ENCODE data around the gene ATRN. TPM values are rescaled to one million over a fixed set of nuclear protein-coding genes. Genes with fewer than 3 reads are reported as not detected.
A peak's percentile ranks its signal among the peaks of the same experiment; 100 is the strongest.

Gene ATRN
- total and polyA plus RNA-seq, 2 of the 8 experiments (the other 6 are each of a cell fraction or from before 2014, with no cell fraction given): 12.0 to 17.4 TPM

- Histone ChIP-seq H3K4ac (replicated peaks; ENCODE audit: insufficient read length, low read depth, low read length) (no peak overlapping the region), H3K4me2 (ENCODE audit: insufficient read depth in 1 of 2, low read depth in 2 of 2, low read length in 2 of 2) (no peak overlapping the region), H3K23ac (ENCODE audit: insufficient read length) (no peak overlapping the region), H3K79me1 (ENCODE audit: low read depth, low read length) (no peaks in the 10 kb centered on the region), H2BK15ac (ENCODE audit: low read length) (no peak overlapping the region), H3K27me3 (replicated peaks in 1 of 4; ENCODE audit: control insufficient read depth in 3 of 4, extremely low read depth in 1 of 4, insufficient read depth in 3 of 4, low read length in 3 of 4) (no peaks in the 10 kb centered on the region; a peak in 1 of 7 replicates), H4K20me1 (replicated peaks in 1 of 2; ENCODE audit: control insufficient read depth in 1 of 2, insufficient read depth in 2 of 2, low read length in 2 of 2) (no peaks in the 10 kb centered on the region), H2BK5ac (ENCODE audit: low read depth, low read length) (no peak overlapping the region), H3K23me2 (ENCODE audit: low read depth, low read length) (no peaks in the 10 kb centered on the region), H4K8ac (ENCODE audit: extremely low read depth, insufficient read depth, low read length) (no peak overlapping the region), H3K4me3 (ENCODE audit: extremely low read depth in 1 of 4, insufficient read depth in 2 of 4, low read depth in 3 of 4, low read length in 4 of 4) (no peak overlapping the region), H4K5ac (ENCODE audit: insufficient read length, low read depth, low read length) (no peak overlapping the region), H2BK20ac (ENCODE audit: low read length) (no peak overlapping the region), H2BK120ac (replicated peaks; ENCODE audit: low read depth, low read length) (no peak overlapping the region), H3K9ac (replicated peaks in 1 of 4; ENCODE audit: extremely low read depth in 1 of 4, low read depth in 3 of 4, low read length in 3 of 4) (peak overlapping the region in 1 of 4 experiments; percentile 15; a peak in 1 of 7 replicates), H3K4me1 (replicated peaks in 1 of 4; ENCODE audit: control insufficient read depth in 3 of 4, insufficient read depth in 4 of 4, low read length in 3 of 4) (no peaks in the 10 kb centered on the region; a peak in 1 of 7 replicates), H3K79me2 (ENCODE audit: control insufficient read depth in 1 of 2, insufficient read depth in 2 of 2, low read length in 2 of 2) (no peaks in the 10 kb centered on the region), H3K9me3 (ENCODE audit: insufficient read depth in 2 of 2, low read depth in 1 of 2, low read length in 1 of 2) (no peaks in the 10 kb centered on the region), H2AFZ (ENCODE audit: low read length) (no peak overlapping the region), H2BK12ac (ENCODE audit: low read depth, low read length) (no peak overlapping the region), H2AK5ac (ENCODE audit: low read depth, low read length) (no peak overlapping the region), H3K27ac (ENCODE audit: low read depth, low read length) (no peak overlapping the region), H3K56ac (replicated peaks; ENCODE audit: insufficient read length, low read depth, low read length) (no peak overlapping the region), H4K91ac (replicated peaks; ENCODE audit: insufficient read length, low read length) (no peak overlapping the region), H3K14ac (ENCODE audit: insufficient read length) (no peak overlapping the region), H3K18ac (ENCODE audit: extremely low read depth, low read length) (no peak overlapping the region), H3K36me3 (ENCODE audit: control insufficient read depth in 2 of 4, insufficient read depth in 4 of 4, low read length in 3 of 4) (no peaks in the 10 kb centered on the region)
- CTCF ChIA-PET (ENCODE audit: partially characterized antibody): interaction anchor here (0.6 to 1.0 kb wide), 4 partner anchors 8 to 1268 kb away, joined by 3 to 6 read pairs (median 4); no protein-coding TSS in a partner anchor
- no peak for FAIRE-seq
- DNase-seq (ENCODE audit: low read depth in 1 of 2, low spot score in 2 of 2): no peak
- WGBS, 2 experiments (ENCODE audit: extremely low coverage in 1 of 2, insufficient coverage in 1 of 2, insufficient read length in 1 of 2, insufficient replicate concordance in 2 of 2, low coverage in 1 of 2, low lambda C conversion rate in 2 of 2, missing lambda C conversion rate in 1 of 2): 81% methylated on average over 9 of the region's 9 CpGs; no CpG with 5 or more reads in 1 of the 2 experiments
- POLR2A ChIA-PET (ENCODE audit: partially characterized antibody): interaction anchor here (0.7 kb wide), 1 partner anchor 12 kb away, joined by 3 read pairs; no protein-coding TSS in a partner anchor
- no peak for TF ChIP-seq SIRT6 (IDR thresholded peaks at IDR 0.05; ENCODE audit: low read length)
- no peak for TF ChIP-seq RFX5 (IDR thresholded peaks at IDR 0.05; ENCODE audit: borderline replicate concordance, low read depth, low read length)
- TF ChIP-seq ATF2 (IDR thresholded peaks at IDR 0.05; ENCODE audit: low read length): no peak
- TF ChIP-seq, protein P1, sequence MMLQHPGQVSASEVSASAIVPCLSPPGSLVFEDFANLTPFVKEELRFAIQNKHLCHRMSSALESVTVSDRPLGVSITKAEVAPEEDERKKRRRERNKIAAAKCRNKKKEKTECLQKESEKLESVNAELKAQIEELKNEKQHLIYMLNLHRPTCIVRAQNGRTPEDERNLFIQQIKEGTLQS (IDR thresholded peaks at IDR 0.05; ENCODE audit: insufficient read depth, low read depth, low read length): no peak
- no peak for TF ChIP-seq NANOG (IDR thresholded peaks at IDR 0.05; ENCODE audit: insufficient read depth, low read depth, low read length, poor library complexity, severe bottlenecking)
- TF ChIP-seq MAFK (IDR thresholded peaks at IDR 0.05; ENCODE audit: low read depth, low read length): no peak
- TF ChIP-seq CTBP2 (IDR thresholded peaks at IDR 0.05; ENCODE audit: borderline replicate concordance, insufficient read depth, insufficient read length, low read length): no peak
- no peak for TF ChIP-seq SUZ12 (IDR thresholded peaks at IDR 0.05; ENCODE audit: low read length)
- TF ChIP-seq CREB1 (IDR thresholded peaks at IDR 0.05): no peak
- no peak for TF ChIP-seq SP1 (IDR thresholded peaks at IDR 0.05; ENCODE audit: low read depth, low read length)
These were observed 180.6 kb downstream of the ATRN start for GRCh38 chr20:3651204-3651962.

All from H1 (cell line).